Suprapubic skin (tissue), 4 donors: ENCODE measurements around the gene SLC25A13. TPM values are rescaled to one million over a fixed set of nuclear protein-coding genes. Genes with fewer than 3 reads are reported as not detected.

Experiments used
- DNase-seq, 2 donors: peaks; one replicate each; pipeline ENCODE4 v3.0.0-alpha.2; 2019; ENCODE audit warnings: low spot score in 2 of 2
- H3K27ac ChIP-seq: fragments of 200-600 bp; sonication (generic); one replicate; pipeline ENCODE4 v1.5.1; 2019
- H3K27me3 ChIP-seq: fragments of 200-600 bp; sonication (generic); one replicate; pipeline ENCODE4 v1.5.1; 2019
- H3K36me3 ChIP-seq: fragments of 200-600 bp; sonication (generic); one replicate; pipeline ENCODE4 v1.5.1; 2019
- H3K4me1 ChIP-seq: fragments of 200-600 bp; sonication (generic); one replicate; pipeline ENCODE4 v1.5.1; 2019
- H3K4me3 ChIP-seq: fragments of 200-600 bp; sonication (generic); one replicate; pipeline ENCODE4 v1.5.1; 2019; ENCODE audit warnings: mild to moderate bottlenecking
- H3K9me3 ChIP-seq: fragments of 200-600 bp; sonication (generic); one replicate; pipeline ENCODE4 v1.5.1; 2019
- EP300 ChIP-seq: sonication (generic); formaldehyde crosslinking; IDR thresholded peaks from one replicate; pipeline ENCODE4 v1.6.1; 2017; ENCODE audit warnings: antibody characterized with exemption
- POLR2A ChIP-seq, 2 donors: fragments of 450-650 bp; IDR thresholded peaks; one replicate each; pipeline ENCODE4 v1.6.1; 2017; ENCODE audit warnings: antibody characterized with exemption in 2 of 2, mild to moderate bottlenecking in 2 of 2, moderate library complexity in 2 of 2
- POLR2AphosphoS5 ChIP-seq, 3 donors: sonication (generic); formaldehyde crosslinking; IDR thresholded peaks; one replicate each; pipeline ENCODE4 v1.6.1; 2017; ENCODE audit warnings: antibody characterized with exemption in 3 of 3
- WGBS: methylation state at CpG from one replicate; pipeline ENCODE4 v1.1.5; 2018; 5-methylcytosine and 5-hydroxymethylcytosine counted together
- total RNA-seq, 4 donors: library from RNA; depleted of rRNA; stranded (reverse); fragments of >200 nt; gene quantifications; one replicate each; pipeline ENCODE4 v1.1.0, GENCODE V29; 2016
- TF ChIP-seq, protein P1 (sequence below), 2 donors: fragments of 200-600 bp in 1 of 2; fragments of 450-650 bp in 1 of 2; sonication (generic) in 1 of 2; IDR thresholded peaks; one replicate each; pipeline ENCODE4 v1.5.1; 2016 to 2019; ENCODE audit warnings: antibody characterized with exemption in 2 of 2, mild to moderate bottlenecking in 1 of 2, moderate library complexity in 1 of 2

SLC25A13 gene
- total RNA-seq, 4 donors from 2014 or later: 35.6 to 55.8 (median 42.5) TPM

DNA sequence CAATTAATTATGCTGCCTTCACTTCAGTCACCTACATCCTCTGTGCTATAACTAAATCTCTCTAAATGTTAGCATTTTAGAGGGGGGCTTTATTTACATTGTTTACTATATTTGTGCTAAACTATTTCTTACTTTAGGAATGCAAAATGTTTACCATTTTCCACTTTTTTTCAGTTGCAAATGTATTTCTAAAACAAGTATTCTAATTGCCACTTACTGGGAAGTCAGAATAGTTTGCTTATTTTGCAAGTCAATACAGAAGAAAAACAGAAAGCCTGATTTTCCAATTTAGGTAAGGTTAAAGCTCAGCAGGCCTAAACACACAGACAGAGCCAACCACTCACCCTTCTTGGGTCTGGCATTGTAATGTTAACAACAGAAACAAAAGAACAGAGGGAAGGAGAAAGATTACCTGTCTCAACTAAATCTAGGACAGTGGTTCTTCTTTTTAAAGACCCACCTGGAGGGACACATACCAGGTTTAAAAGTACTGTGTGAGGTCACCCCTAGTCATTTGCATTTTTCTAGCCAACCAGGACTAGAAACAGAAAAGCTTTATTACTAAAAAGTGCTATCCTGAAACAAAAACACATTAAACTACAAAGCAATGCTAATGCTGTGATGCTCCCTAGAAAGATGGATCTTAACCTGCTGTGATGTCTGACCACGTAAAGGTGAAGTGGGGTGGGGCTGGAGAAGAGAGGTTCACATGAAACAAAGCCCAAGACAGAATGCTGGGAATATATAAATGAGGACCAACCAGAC lies 178.2 kb downstream of the SLC25A13 start:
- WGBS: 90% methylated on average over 1 of the region's 1 CpG
- no peak overlapping the region for H3K4me3 ChIP-seq
- no peaks in the 10 kb centered on the region for H3K9me3 ChIP-seq
- no peak overlapping the region for H3K27ac ChIP-seq
- H3K36me3 ChIP-seq: peaks cover 32% of the 10 kb centered on the region
- H3K27me3 ChIP-seq: no peaks in the 10 kb centered on the region
- TF ChIP-seq POLR2AphosphoS5 (IDR thresholded peaks at IDR 0.05) (no peak), EP300 (no peak), POLR2A (IDR thresholded peaks at IDR 0.05) (no peak)
- TF ChIP-seq, protein P1, sequence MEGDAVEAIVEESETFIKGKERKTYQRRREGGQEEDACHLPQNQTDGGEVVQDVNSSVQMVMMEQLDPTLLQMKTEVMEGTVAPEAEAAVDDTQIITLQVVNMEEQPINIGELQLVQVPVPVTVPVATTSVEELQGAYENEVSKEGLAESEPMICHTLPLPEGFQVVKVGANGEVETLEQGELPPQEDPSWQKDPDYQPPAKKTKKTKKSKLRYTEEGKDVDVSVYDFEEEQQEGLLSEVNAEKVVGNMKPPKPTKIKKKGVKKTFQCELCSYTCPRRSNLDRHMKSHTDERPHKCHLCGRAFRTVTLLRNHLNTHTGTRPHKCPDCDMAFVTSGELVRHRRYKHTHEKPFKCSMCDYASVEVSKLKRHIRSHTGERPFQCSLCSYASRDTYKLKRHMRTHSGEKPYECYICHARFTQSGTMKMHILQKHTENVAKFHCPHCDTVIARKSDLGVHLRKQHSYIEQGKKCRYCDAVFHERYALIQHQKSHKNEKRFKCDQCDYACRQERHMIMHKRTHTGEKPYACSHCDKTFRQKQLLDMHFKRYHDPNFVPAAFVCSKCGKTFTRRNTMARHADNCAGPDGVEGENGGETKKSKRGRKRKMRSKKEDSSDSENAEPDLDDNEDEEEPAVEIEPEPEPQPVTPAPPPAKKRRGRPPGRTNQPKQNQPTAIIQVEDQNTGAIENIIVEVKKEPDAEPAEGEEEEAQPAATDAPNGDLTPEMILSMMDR (IDR thresholded peaks at IDR 0.05): no peak
- no peak for DNase-seq
- no peaks in the 10 kb centered on the region for H3K4me1 ChIP-seq

DNA sequence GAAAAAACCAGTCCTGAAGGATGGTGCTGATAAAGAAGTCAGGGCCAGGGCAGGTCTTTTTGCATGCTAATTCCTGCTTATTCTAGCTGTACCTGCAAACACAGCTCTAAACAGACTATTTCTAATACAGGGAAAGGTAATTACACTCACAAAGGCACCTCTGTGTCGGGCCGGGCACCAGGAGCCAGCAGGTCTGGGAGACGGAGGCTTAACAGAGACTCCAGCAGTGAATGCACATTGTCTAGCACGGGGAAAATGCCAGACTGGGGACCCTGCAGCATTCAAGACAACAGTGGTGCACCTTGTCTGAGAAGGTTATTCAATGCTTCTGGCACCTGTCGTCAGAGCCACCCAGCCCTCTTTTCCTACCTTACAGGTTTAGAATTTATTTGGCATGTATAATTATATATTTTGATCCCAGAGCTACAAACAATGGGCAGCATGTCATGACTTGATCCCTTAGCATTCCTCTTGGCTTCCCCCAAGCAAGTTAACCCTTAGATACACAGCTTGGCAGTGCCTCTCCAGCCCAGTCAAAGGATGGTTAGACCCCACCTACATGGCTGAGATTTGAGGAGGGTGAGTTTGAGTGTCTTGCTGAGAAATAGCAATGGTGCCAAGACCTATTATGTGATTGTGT lies 185.2 kb downstream of the SLC25A13 start:
- H3K9me3 ChIP-seq: no peaks in the 10 kb centered on the region
- H3K4me1 ChIP-seq: peaks cover 12% of the 10 kb centered on the region
- no peak overlapping the region for H3K27ac ChIP-seq
- peaks cover 20% of the 10 kb centered on the region for H3K36me3 ChIP-seq
- DNase-seq: no peak
- H3K27me3 ChIP-seq: no peaks in the 10 kb centered on the region
- 82% methylated on average over 5 of the region's 5 CpGs for WGBS
- no peak for TF ChIP-seq POLR2A (IDR thresholded peaks at IDR 0.05)
- TF ChIP-seq, protein P1 (IDR thresholded peaks at IDR 0.05): no peak
- TF ChIP-seq POLR2AphosphoS5 (IDR thresholded peaks at IDR 0.05): no peak
- TF ChIP-seq EP300: no peak
- H3K4me3 ChIP-seq: no peak overlapping the region

GRCh38 chr7:96135241-96135640 lies 186.7 kb downstream of the SLC25A13 start:
- 60% methylated on average over 2 of the region's 2 CpGs for WGBS
- DNase-seq: no peak
- Histone ChIP-seq H3K4me3 (no peak overlapping the region), H3K9me3 (no peaks in the 10 kb centered on the region), H3K27me3 (no peaks in the 10 kb centered on the region), H3K27ac (no peak overlapping the region), H3K36me3 (peaks cover 26% of the 10 kb centered on the region), H3K4me1 (peaks cover 12% of the 10 kb centered on the region)
- TF ChIP-seq POLR2AphosphoS5 (IDR thresholded peaks at IDR 0.05): no peak
- no peak for TF ChIP-seq EP300
- no peak for TF ChIP-seq POLR2A (IDR thresholded peaks at IDR 0.05)
- TF ChIP-seq, protein P1 (IDR thresholded peaks at IDR 0.05): no peak

GRCh38 chr7:96131525-96131924 lies 190.4 kb downstream of the SLC25A13 start:
- DNase-seq: no peak
- 75% methylated on average over 3 of the region's 3 CpGs for WGBS
- Histone ChIP-seq H3K27me3 (no peaks in the 10 kb centered on the region), H3K36me3 (peaks cover 26% of the 10 kb centered on the region), H3K27ac (no peak overlapping the region), H3K4me3 (no peak overlapping the region), H3K4me1 (peaks cover 5% of the 10 kb centered on the region), H3K9me3 (no peaks in the 10 kb centered on the region)
- TF ChIP-seq EP300 (no peak), POLR2AphosphoS5 (IDR thresholded peaks at IDR 0.05) (no peak), POLR2A (IDR thresholded peaks at IDR 0.05) (no peak)
- TF ChIP-seq, protein P1 (IDR thresholded peaks at IDR 0.05): no peak

GRCh38 chr7:96127746-96128145 lies 194.2 kb downstream of the SLC25A13 start:
- peaks cover 12% of the 10 kb centered on the region for H3K36me3 ChIP-seq
- no peak overlapping the region for H3K4me3 ChIP-seq
- TF ChIP-seq EP300: no peak
- no peak for TF ChIP-seq POLR2AphosphoS5 (IDR thresholded peaks at IDR 0.05)
- TF ChIP-seq, protein P1 (IDR thresholded peaks at IDR 0.05): no peak
- no peak for TF ChIP-seq POLR2A (IDR thresholded peaks at IDR 0.05)
- no peaks in the 10 kb centered on the region for H3K9me3 ChIP-seq
- H3K4me1 ChIP-seq: no peaks in the 10 kb centered on the region
- H3K27ac ChIP-seq: no peak overlapping the region
- 62% methylated on average over 2 of the region's 2 CpGs for WGBS
- DNase-seq: no peak
- H3K27me3 ChIP-seq: no peaks in the 10 kb centered on the region
